KMS-11 (cell line): Measurements from ENCODE around the gene POLR1E.

Source experiments
- H2AFZ ChIP-seq: fragments of 200-600 bp; sonication (generic); 2 replicates; pipeline ENCODE4 v1.6.1; 2016; ENCODE audit warnings: antibody characterized with exemption, mixed run types, low read depth
- H3K27ac ChIP-seq: fragments of 200-600 bp; sonication (generic); 2 replicates; pipeline ENCODE4 v1.6.1; 2016; ENCODE audit warnings: mild to moderate bottlenecking, mixed run types
- H3K27me3 ChIP-seq: fragments of 200-600 bp; sonication (generic); 2 replicates; pipeline ENCODE4 v1.6.1; 2017; ENCODE audit warnings: mild to moderate bottlenecking, low read depth, mixed run types, moderate library complexity; ENCODE audit not compliant: insufficient read depth
- H3K36me3 ChIP-seq: fragments of 200-600 bp; sonication (generic); 2 replicates; pipeline ENCODE4 v1.6.1; 2017; ENCODE audit warnings: mild to moderate bottlenecking, mixed run types; ENCODE audit not compliant: insufficient read depth
- H3K4me1 ChIP-seq: fragments of 200-600 bp; sonication (generic); 2 replicates; pipeline ENCODE4 v1.6.1; 2016; ENCODE audit warnings: mild to moderate bottlenecking, low read depth, mixed run types; ENCODE audit not compliant: poor library complexity, severe bottlenecking
- H3K4me2 ChIP-seq: fragments of 200-600 bp; sonication (generic); 2 replicates; pipeline ENCODE4 v1.7.0; 2016; ENCODE audit warnings: mild to moderate bottlenecking, mixed run types
- H3K4me3 ChIP-seq: fragments of 200-600 bp; sonication (generic); IDR thresholded peaks from 2 replicates; pipeline ENCODE4 v1.6.1; 2017; ENCODE audit warnings: low read depth, low read length, mixed read lengths; ENCODE audit not compliant: insufficient read depth
- H3K79me2 ChIP-seq: fragments of 200-600 bp; sonication (generic); 2 replicates; pipeline ENCODE4 v1.6.1; 2016; ENCODE audit warnings: low read depth, mixed run types; ENCODE audit not compliant: insufficient read depth
- H3K9ac ChIP-seq: fragments of 200-600 bp; sonication (generic); 2 replicates; pipeline ENCODE4 v1.6.1; 2016; ENCODE audit warnings: mild to moderate bottlenecking, mixed run types
- H4K20me1 ChIP-seq: fragments of 200-600 bp; sonication (generic); 2 replicates; pipeline ENCODE4 v1.6.1; 2016; ENCODE audit warnings: mild to moderate bottlenecking, mixed run types; ENCODE audit not compliant: insufficient read depth
- CTCF ChIP-seq: fragments of 200-600 bp; sonication (generic); conservative IDR thresholded peaks from 2 replicates; pipeline ENCODE4 v1.6.1; 2017; ENCODE audit warnings: low read depth, mild to moderate bottlenecking, antibody characterized with exemption, low read length, moderate library complexity, mixed read lengths

The POLR1E gene

GRCh38 chr9:37438359-37438758, 47.4 kb upstream of the POLR1E start:
- Histone ChIP-seq H3K79me2 (no peaks in the 10 kb centered on the region), H3K36me3 (no peaks in the 10 kb centered on the region)
- TF ChIP-seq CTCF = no peak

GRCh38 chr9:37441776-37442370, 43.9 kb upstream of the POLR1E start:
- no peak overlapping the region for H3K4me2 ChIP-seq
- no peak overlapping the region for H3K9ac ChIP-seq
- no peaks in the 10 kb centered on the region for H3K36me3 ChIP-seq
- no peaks in the 10 kb centered on the region for H3K27me3 ChIP-seq
- no peak for TF ChIP-seq CTCF
- H2AFZ ChIP-seq = no peak overlapping the region
- H3K79me2 ChIP-seq = no peaks in the 10 kb centered on the region; the same call in 1 of the 2 replicates
- H3K4me1 ChIP-seq = no peaks in the 10 kb centered on the region
- no peak overlapping the region for H3K27ac ChIP-seq
- H3K4me3 ChIP-seq = no peak overlapping the region
- no peaks in the 10 kb centered on the region for H4K20me1 ChIP-seq

More at GRCh38 chr9:37438359-37438758, 47.4 kb upstream of the POLR1E start:
- peaks cover 7% of the 10 kb centered on the region for H3K4me1 ChIP-seq
- no peaks in the 10 kb centered on the region for H4K20me1 ChIP-seq
- no peak overlapping the region for H3K27ac ChIP-seq
- no peak overlapping the region for H3K4me3 ChIP-seq
- H3K9ac ChIP-seq = no peak overlapping the region
- no peaks in the 10 kb centered on the region for H3K27me3 ChIP-seq
- H2AFZ ChIP-seq = no peak overlapping the region
- H3K4me2 ChIP-seq = no peak overlapping the region

- no peaks in the 10 kb centered on the region for H3K4me1 ChIP-seq
- no peaks in the 10 kb centered on the region; the same call in 1 of the 2 replicates for H3K79me2 ChIP-seq
- no peaks in the 10 kb centered on the region for H4K20me1 ChIP-seq
- H3K36me3 ChIP-seq = no peaks in the 10 kb centered on the region
- H2AFZ ChIP-seq = no peak overlapping the region
- H3K9ac ChIP-seq = no peak overlapping the region
- no peak for TF ChIP-seq CTCF
- no peak overlapping the region for H3K4me3 ChIP-seq
- no peak overlapping the region for H3K4me2 ChIP-seq
- no peaks in the 10 kb centered on the region for H3K27me3 ChIP-seq
- H3K27ac ChIP-seq = no peak overlapping the region
Observed at GRCh38 chr9:37442556-37442955, 43.2 kb upstream of the POLR1E start.

- no peak overlapping the region for H3K27ac ChIP-seq
- H3K36me3 ChIP-seq = no peaks in the 10 kb centered on the region
- TF ChIP-seq CTCF = no peak
- H3K4me3 ChIP-seq = no peak overlapping the region
- no peak overlapping the region for H3K4me2 ChIP-seq
- no peaks in the 10 kb centered on the region for H4K20me1 ChIP-seq
- H3K27me3 ChIP-seq = no peaks in the 10 kb centered on the region
- no peaks in the 10 kb centered on the region; the same call in 1 of the 2 replicates for H3K79me2 ChIP-seq
- H2AFZ ChIP-seq = no peak overlapping the region
- H3K4me1 ChIP-seq = no peaks in the 10 kb centered on the region
- H3K9ac ChIP-seq = no peak overlapping the region
Observed at GRCh38 chr9:37443566-37443965, 42.2 kb upstream of the POLR1E start.
